Pancreas (tissue), 10 donors: ENCODE data around the gene LTBP1. TPM values are rescaled to one million over a fixed set of nuclear protein-coding genes. Genes with fewer than 3 reads are reported as not detected.

Experiments
- ATAC-seq, 4 donors: fragments of 200-7000 bp; cut with Tn5 transposase; one replicate each; pipeline versions ENCODE4 v1.8.0 to v1.9.1; 2020; ENCODE audit warnings: mild to moderate bottlenecking in 4 of 4, moderate library complexity in 4 of 4
- DNase-seq, 6 donors: peaks; one replicate each; pipeline ENCODE4 v3.0.0-alpha.2; 2020
- FAIRE-seq: peaks from 2 replicates; lab custom pipeline; 2012; peaks lifted over from hg19 to GRCh38; lab: Jason Lieb, UNC
- H3K27ac ChIP-seq, 4 donors: fragments of 200-600 bp; sonication (generic); 1 replicate in 3 of 4; 2 replicates in 1 of 4; pipeline versions ENCODE4 v1.5.0 to v1.8.0; 2020
- H3K27me3 ChIP-seq, 4 donors: fragments of 200-600 bp; one replicate each; pipeline ENCODE4 v1.8.0; 2021
- H3K36me3 ChIP-seq, 3 donors: fragments of 200-600 bp; sonication (generic) in 1 of 3; one replicate each; pipeline versions ENCODE4 v1.5.0 to v1.8.0; 2020 to 2021
- H3K4me1 ChIP-seq, 3 donors: fragments of 200-600 bp; one replicate each; pipeline ENCODE4 v1.8.0; 2021
- H3K4me3 ChIP-seq, 4 donors: fragments of 200-600 bp; sonication (generic) in 2 of 4; one replicate each; pipeline versions ENCODE4 v1.5.0 to v1.8.0; 2020 to 2021
- H3K9me3 ChIP-seq, 4 donors: fragments of 200-600 bp; one replicate each; pipeline ENCODE4 v1.8.0; 2021
- WGBS, 2 donors: extraction: QIAGEN DNeasy Blood & Tissue Kit; methylation state at CpG; one replicate each; pipeline ENCODE4 v1.1.7; 2013; 5-methylcytosine and 5-hydroxymethylcytosine counted together
- intact Hi-C, 3 donors: fragments of 100-400 bp; cut with DNase I; formaldehyde crosslinking; loops; one replicate each; pipeline versions ENCODE4 v1.11.1 to v1.14.2; 2022
- microRNA-seq, 2 donors: library from miRNA; unstranded; fragments of <30 nt; microRNA quantifications; one replicate each; pipeline versions ENCODE4 to v1.1.0, GENCODE V29; 2019 to 2020
- polyA plus RNA-seq, 2 donors: library from polyadenylated mRNA; stranded (reverse); fragments of 200-250 nt; gene quantifications; one replicate each; pipeline ENCODE4 v1.2.3, GENCODE V29; 2013
- total RNA-seq, 6 donors: library from RNA; stranded (reverse); fragmentation: NEBNext Ultra II Directional in 4 of 6; extraction: Animal tissue kit (Norgen Biotek cat#: 25700) in 4 of 6; gene quantifications; one replicate each; pipeline versions ENCODE4 v1.2.1 to v1.2.4, GENCODE V29; 2021 to 2023
- TF ChIP-seq, protein P1 (sequence below), 4 donors: fragments of 200-600 bp; sonication (generic) in 3 of 4; IDR thresholded peaks; one replicate each; pipeline versions ENCODE4 v1.5.0 to v1.8.0; 2021; ENCODE audit warnings: antibody characterized with exemption in 4 of 4
- donor health status: healthy with polysubstance abuse.
- donor health status: DM: no; HTN: no; CAD: no; lungs with moderate emphysema.
- donor health status: DM: no; HTN: no; CAD: no.
- donor health status: control.
- donor health status: control.
- donor health status: Bipolar disorder and iron deficiency.
- donor health status: DM: yes; HTN: yes; CAD: no.
- donor health status: DM: no; HTN: no; CAD: no.
- donor health status: DM: no; HTN: no; CAD: no.
- donor health status: DM: yes; HTN: yes; CAD: no.

Gene LTBP1
- total and polyA plus RNA-seq, 8 donors: 0.83 to 21.2 (median 2.6) TPM

- no peak for FAIRE-seq
- no peak for DNase-seq
- ATAC-seq: no peak
- TF ChIP-seq, protein P1, sequence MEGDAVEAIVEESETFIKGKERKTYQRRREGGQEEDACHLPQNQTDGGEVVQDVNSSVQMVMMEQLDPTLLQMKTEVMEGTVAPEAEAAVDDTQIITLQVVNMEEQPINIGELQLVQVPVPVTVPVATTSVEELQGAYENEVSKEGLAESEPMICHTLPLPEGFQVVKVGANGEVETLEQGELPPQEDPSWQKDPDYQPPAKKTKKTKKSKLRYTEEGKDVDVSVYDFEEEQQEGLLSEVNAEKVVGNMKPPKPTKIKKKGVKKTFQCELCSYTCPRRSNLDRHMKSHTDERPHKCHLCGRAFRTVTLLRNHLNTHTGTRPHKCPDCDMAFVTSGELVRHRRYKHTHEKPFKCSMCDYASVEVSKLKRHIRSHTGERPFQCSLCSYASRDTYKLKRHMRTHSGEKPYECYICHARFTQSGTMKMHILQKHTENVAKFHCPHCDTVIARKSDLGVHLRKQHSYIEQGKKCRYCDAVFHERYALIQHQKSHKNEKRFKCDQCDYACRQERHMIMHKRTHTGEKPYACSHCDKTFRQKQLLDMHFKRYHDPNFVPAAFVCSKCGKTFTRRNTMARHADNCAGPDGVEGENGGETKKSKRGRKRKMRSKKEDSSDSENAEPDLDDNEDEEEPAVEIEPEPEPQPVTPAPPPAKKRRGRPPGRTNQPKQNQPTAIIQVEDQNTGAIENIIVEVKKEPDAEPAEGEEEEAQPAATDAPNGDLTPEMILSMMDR (IDR thresholded peaks at IDR 0.05): no peak
- Histone ChIP-seq H3K9me3 (no peaks in the 10 kb centered on the region), H3K4me3 (no peak overlapping the region), H3K36me3 (no peaks in the 10 kb centered on the region), H3K27me3 (no peaks in the 10 kb centered on the region), H3K27ac (no peak overlapping the region), H3K4me1 (no peaks in the 10 kb centered on the region)
- 67 to 75% methylated on average over 2 of the region's 2 CpGs for WGBS, 2 donors
- intact Hi-C loops: no loop called here
Measured at GRCh38 chr2:33448220-33448899, 501.6 kb downstream of the LTBP1 start.

Small RNAs within 50 kb of the gene (microRNA-seq; reads per million reads assigned to microRNA genes)
- 0 reads per million in 2 donors for gene MIR4430
